ENCODE data around the gene OR6C74. TPM values are rescaled to one million over a fixed set of nuclear protein-coding genes. Genes with fewer than 3 reads are reported as not detected.

OR6C74 gene
- not detected for total RNA-seq

- H3K4me1 Mint-ChIP-seq (ENCODE audit: low read depth): no peaks in the 10 kb centered on the region
- CTCF ChIA-PET: no interaction called here
- no peak within 1 kb of the TSS for H3K27ac Mint-ChIP-seq
- DNase-seq: no peak
- no peak within 1 kb of the TSS for H3K4me3 Mint-ChIP-seq
- H3K9me3 Mint-ChIP-seq: no peaks in the 10 kb centered on the region
- peaks cover 24% of the 10 kb centered on the region for H3K27me3 Mint-ChIP-seq (ENCODE audit: low read depth)
- H3K36me3 Mint-ChIP-seq (ENCODE audit: low read depth): no peaks in the 10 kb centered on the region
- intact Hi-C loops (cut with micrococcal nuclease): no loop called here
These were observed at the start of gene OR6C74 for GRCh38 chr12:55244309-55244708. Gene OR6C74, plus strand, starts transcription at chr12:55244609. Its CDS starts 2,679 bp downstream, at chr12:55247288.

GRCh38 chr12:55220725-55221124 lies 23.7 kb upstream of the OR6C74 start, which contains the start of gene OR10A7:
Gene OR10A7, plus strand, starts transcription at chr12:55221025. Its CDS starts 0 bp downstream, at chr12:55221025.
- Mint-ChIP-seq H3K4me1 (ENCODE audit: low read depth) (no peaks in the 10 kb centered on the region), H3K4me3 (no peak within 1 kb of the TSS), H3K36me3 (ENCODE audit: low read depth) (no peaks in the 10 kb centered on the region), H3K9me3 (no peaks in the 10 kb centered on the region), H3K27me3 (ENCODE audit: low read depth) (peaks cover 9% of the 10 kb centered on the region), H3K27ac (no peak within 1 kb of the TSS)
- CTCF ChIA-PET: no interaction called here
- intact Hi-C loops (cut with micrococcal nuclease): no loop called here
- no peak for DNase-seq

DNA sequence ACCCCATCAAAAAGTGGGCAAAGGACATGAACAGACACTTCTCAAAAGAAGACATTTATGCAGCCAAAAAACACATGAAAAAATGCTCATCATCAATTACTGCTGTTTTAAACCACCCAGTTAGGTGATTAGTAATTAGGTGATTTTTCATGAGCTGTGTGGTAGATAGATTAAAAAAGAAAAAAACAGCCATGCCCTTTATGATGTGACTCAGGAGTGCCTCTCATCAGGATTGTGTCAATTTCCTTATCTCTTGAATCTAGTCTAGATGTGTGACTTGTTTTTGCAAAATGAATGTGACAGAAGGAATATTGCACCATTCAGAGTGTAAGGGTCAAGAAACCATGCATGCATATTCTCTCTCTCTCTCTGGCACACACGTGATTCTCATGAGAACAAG lies 17.9 kb upstream of the OR6C74 start:
- Mint-ChIP-seq H3K4me1 (ENCODE audit: low read depth) (no peaks in the 10 kb centered on the region), H3K9me3 (no peaks in the 10 kb centered on the region), H3K4me3 (no peak overlapping the region), H3K27me3 (ENCODE audit: low read depth) (peaks cover 14% of the 10 kb centered on the region), H3K27ac (no peak overlapping the region), H3K36me3 (ENCODE audit: low read depth) (no peaks in the 10 kb centered on the region)
- DNase-seq: no peak
- CTCF ChIA-PET: no interaction called here
- intact Hi-C loops (cut with micrococcal nuclease): no loop called here

- H3K9me3 Mint-ChIP-seq: no peaks in the 10 kb centered on the region
- CTCF ChIA-PET: interaction anchor here (0.7 kb wide), 1 partner anchor 770 kb away, joined by 10 read pairs; no protein-coding TSS in a partner anchor
- H3K36me3 Mint-ChIP-seq (ENCODE audit: low read depth): no peaks in the 10 kb centered on the region
- H3K27me3 Mint-ChIP-seq (ENCODE audit: low read depth): peaks cover 13% of the 10 kb centered on the region
- DNase-seq: no peak
- no peak overlapping the region for H3K4me3 Mint-ChIP-seq
- intact Hi-C loops (cut with micrococcal nuclease): no loop called here
- H3K4me1 Mint-ChIP-seq (ENCODE audit: low read depth): no peaks in the 10 kb centered on the region
- no peak overlapping the region for H3K27ac Mint-ChIP-seq
These were observed 16.8 kb upstream of the OR6C74 start for GRCh38 chr12:55227643-55228042.

DNA sequence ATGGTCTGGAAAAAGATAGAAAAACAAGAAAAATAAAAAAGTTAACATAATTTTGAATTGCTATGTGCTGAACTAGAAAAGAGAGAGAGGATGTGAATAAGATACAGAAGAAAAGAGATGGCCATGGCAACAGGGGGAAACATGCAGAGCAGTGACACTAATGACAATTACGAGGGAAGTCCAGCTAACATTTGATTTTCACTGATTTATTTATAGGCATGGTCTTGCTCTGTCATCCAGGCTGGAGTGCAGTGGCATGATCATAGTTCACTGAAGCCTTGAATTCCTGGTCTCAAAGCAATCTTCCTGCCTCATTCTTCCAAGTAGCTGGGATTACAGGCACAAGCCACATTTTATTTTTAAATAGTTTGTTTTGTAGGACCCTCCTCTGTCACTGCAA lies 1.8 kb downstream of the OR6C74 start:
- no peaks in the 10 kb centered on the region for H3K4me1 Mint-ChIP-seq (ENCODE audit: low read depth)
- intact Hi-C loops (cut with micrococcal nuclease): no loop called here
- no peak overlapping the region for H3K27ac Mint-ChIP-seq
- CTCF ChIA-PET: no interaction called here
- H3K36me3 Mint-ChIP-seq (ENCODE audit: low read depth): no peaks in the 10 kb centered on the region
- H3K4me3 Mint-ChIP-seq: no peak overlapping the region
- no peak for DNase-seq
- H3K27me3 Mint-ChIP-seq (ENCODE audit: low read depth): peaks cover 22% of the 10 kb centered on the region
- H3K9me3 Mint-ChIP-seq: no peaks in the 10 kb centered on the region

- no peak overlapping the region for H3K4me3 Mint-ChIP-seq
- H3K36me3 Mint-ChIP-seq (ENCODE audit: low read depth): no peaks in the 10 kb centered on the region
- H3K4me1 Mint-ChIP-seq (ENCODE audit: low read depth): no peaks in the 10 kb centered on the region
- H3K27ac Mint-ChIP-seq: no peak overlapping the region
- no peaks in the 10 kb centered on the region for H3K9me3 Mint-ChIP-seq
- CTCF ChIA-PET: no interaction called here
- intact Hi-C loops (cut with micrococcal nuclease): no loop called here
- H3K27me3 Mint-ChIP-seq (ENCODE audit: low read depth): peaks cover 21% of the 10 kb centered on the region
- DNase-seq: no peak
These were observed 6.5 kb downstream of the OR6C74 start for GRCh38 chr12:55250944-55251343.

- CTCF ChIA-PET: no interaction called here
- H3K27ac Mint-ChIP-seq: no peak overlapping the region
- no peaks in the 10 kb centered on the region for H3K9me3 Mint-ChIP-seq
- H3K4me3 Mint-ChIP-seq: no peak overlapping the region
- intact Hi-C loops (cut with micrococcal nuclease): no loop called here
- no peak for DNase-seq
- H3K36me3 Mint-ChIP-seq (ENCODE audit: low read depth): no peaks in the 10 kb centered on the region
- H3K27me3 Mint-ChIP-seq (ENCODE audit: low read depth): peaks cover 15% of the 10 kb centered on the region
- H3K4me1 Mint-ChIP-seq (ENCODE audit: low read depth): no peaks in the 10 kb centered on the region
These were observed 8.9 kb downstream of the OR6C74 start for GRCh38 chr12:55253281-55253680.

- intact Hi-C loops (cut with micrococcal nuclease): no loop called here
- CTCF ChIA-PET: no interaction called here
- Mint-ChIP-seq H3K36me3 (ENCODE audit: low read depth) (no peaks in the 10 kb centered on the region), H3K27me3 (ENCODE audit: low read depth) (peaks cover 15% of the 10 kb centered on the region), H3K27ac (no peak overlapping the region), H3K4me1 (ENCODE audit: low read depth) (no peaks in the 10 kb centered on the region), H3K4me3 (no peak overlapping the region), H3K9me3 (no peaks in the 10 kb centered on the region)
- DNase-seq: no peak
These were observed 12.4 kb downstream of the OR6C74 start for GRCh38 chr12:55256831-55257230.

GRCh38 chr12:55258303-55258702 lies 13.9 kb downstream of the OR6C74 start:
- intact Hi-C loops (cut with micrococcal nuclease): no loop called here
- peaks cover 11% of the 10 kb centered on the region for H3K27me3 Mint-ChIP-seq (ENCODE audit: low read depth)
- CTCF ChIA-PET: interaction anchor here (0.7 kb wide), 1 partner anchor 26 kb away, joined by 3 read pairs; no protein-coding TSS in a partner anchor
- H3K27ac Mint-ChIP-seq: no peak overlapping the region
- H3K4me3 Mint-ChIP-seq: no peak overlapping the region
- no peaks in the 10 kb centered on the region for H3K4me1 Mint-ChIP-seq (ENCODE audit: low read depth)
- H3K9me3 Mint-ChIP-seq: no peaks in the 10 kb centered on the region
- no peak for DNase-seq
- no peaks in the 10 kb centered on the region for H3K36me3 Mint-ChIP-seq (ENCODE audit: low read depth)

- H3K27ac Mint-ChIP-seq: no peak overlapping the region
- CTCF ChIA-PET: no interaction called here
- no peak overlapping the region for H3K4me3 Mint-ChIP-seq
- H3K9me3 Mint-ChIP-seq: no peaks in the 10 kb centered on the region
- DNase-seq: no peak
- H3K4me1 Mint-ChIP-seq (ENCODE audit: low read depth): no peaks in the 10 kb centered on the region
- intact Hi-C loops (cut with micrococcal nuclease): no loop called here
- H3K36me3 Mint-ChIP-seq (ENCODE audit: low read depth): no peaks in the 10 kb centered on the region
- peaks cover 15% of the 10 kb centered on the region for H3K27me3 Mint-ChIP-seq (ENCODE audit: low read depth)
These were observed 36.6 kb downstream of the OR6C74 start for GRCh38 chr12:55280991-55281390.

DNA sequence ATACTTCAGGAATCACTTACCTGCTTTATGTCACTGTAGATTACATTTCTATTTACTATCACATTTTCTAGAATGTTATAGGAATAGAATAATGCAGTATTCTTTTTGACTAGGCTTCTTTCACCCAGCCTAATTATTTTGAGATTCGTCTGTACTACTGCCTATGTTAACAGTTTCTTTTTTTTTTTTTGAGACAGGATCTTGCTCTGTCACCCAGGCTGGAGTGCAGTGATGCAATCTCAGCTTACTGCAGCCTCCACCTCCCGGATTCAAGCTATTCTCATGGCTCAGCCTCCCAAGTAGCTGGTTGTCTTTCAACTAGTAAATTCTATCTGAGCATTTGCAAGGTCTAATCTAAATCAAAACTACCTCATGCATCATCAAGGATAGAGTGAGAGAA lies 45.6 kb downstream of the OR6C74 start:
- Mint-ChIP-seq H3K27ac (no peak overlapping the region), H3K4me3 (no peak overlapping the region), H3K36me3 (ENCODE audit: low read depth) (no peaks in the 10 kb centered on the region), H3K4me1 (ENCODE audit: low read depth) (no peaks in the 10 kb centered on the region), H3K27me3 (ENCODE audit: low read depth) (peaks cover 8% of the 10 kb centered on the region), H3K9me3 (no peaks in the 10 kb centered on the region)
- no peak for DNase-seq
- CTCF ChIA-PET: interaction anchor here (0.8 kb wide), 1 partner anchor 263 kb away, joined by 4 read pairs; no protein-coding TSS in a partner anchor
- intact Hi-C loops (cut with micrococcal nuclease): no loop called here

Data from activated naive CD4-positive, alpha-beta T cell treated with anti-CD3 and anti-CD28 coated beads for 36 hours (primary cell).